Measurements from ENCODE around the gene LHPP. TPM values are rescaled to one million over a fixed set of nuclear protein-coding genes. Genes with fewer than 3 reads are reported as not detected.
A peak's percentile ranks its signal among the peaks of the same experiment; 100 is the strongest.

The LHPP gene
- total RNA-seq, 4 donors from 2014 or later = 34.2 to 76.7 (median 38.2) TPM

DNA sequence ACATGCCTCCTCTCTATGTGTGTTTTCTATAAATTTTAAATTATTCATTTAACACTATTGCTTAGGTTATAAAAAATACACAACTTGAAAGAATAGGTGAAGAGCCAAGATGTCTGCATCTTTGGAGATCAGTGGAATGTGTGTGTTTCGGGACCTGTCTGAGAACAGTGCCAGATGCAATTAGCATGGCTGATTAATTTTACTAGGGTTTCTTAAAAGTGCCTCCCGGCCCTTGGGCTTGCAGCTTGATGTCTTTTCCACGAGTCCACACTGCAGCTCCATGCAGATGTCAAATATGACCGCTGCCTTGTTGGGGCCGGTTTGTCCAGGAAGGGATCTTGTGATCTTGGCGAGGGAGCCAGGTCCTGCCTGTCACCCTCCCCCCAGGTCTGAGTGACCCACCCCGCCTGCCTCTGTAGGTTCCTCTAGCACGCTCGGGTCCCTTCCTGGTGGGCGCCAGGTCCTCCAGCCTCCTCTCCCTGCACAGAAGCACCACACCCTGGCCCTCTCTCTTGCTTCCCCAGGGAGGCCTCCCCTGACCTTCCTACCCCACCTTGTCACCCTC lies 20.7 kb downstream of the LHPP start:
- Histone ChIP-seq H3K4me3 (no peak overlapping the region), H3K27ac (no peak overlapping the region), H3K9me3 (no peaks in the 10 kb centered on the region), H3K36me3 (no peaks in the 10 kb centered on the region), H3K4me1 (no peaks in the 10 kb centered on the region), H3K27me3 (no peaks in the 10 kb centered on the region)
- no peak for DNase-seq
- no peak for TF ChIP-seq POLR2A (IDR thresholded peaks at IDR 0.05)
- TF ChIP-seq, protein P1, sequence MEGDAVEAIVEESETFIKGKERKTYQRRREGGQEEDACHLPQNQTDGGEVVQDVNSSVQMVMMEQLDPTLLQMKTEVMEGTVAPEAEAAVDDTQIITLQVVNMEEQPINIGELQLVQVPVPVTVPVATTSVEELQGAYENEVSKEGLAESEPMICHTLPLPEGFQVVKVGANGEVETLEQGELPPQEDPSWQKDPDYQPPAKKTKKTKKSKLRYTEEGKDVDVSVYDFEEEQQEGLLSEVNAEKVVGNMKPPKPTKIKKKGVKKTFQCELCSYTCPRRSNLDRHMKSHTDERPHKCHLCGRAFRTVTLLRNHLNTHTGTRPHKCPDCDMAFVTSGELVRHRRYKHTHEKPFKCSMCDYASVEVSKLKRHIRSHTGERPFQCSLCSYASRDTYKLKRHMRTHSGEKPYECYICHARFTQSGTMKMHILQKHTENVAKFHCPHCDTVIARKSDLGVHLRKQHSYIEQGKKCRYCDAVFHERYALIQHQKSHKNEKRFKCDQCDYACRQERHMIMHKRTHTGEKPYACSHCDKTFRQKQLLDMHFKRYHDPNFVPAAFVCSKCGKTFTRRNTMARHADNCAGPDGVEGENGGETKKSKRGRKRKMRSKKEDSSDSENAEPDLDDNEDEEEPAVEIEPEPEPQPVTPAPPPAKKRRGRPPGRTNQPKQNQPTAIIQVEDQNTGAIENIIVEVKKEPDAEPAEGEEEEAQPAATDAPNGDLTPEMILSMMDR (IDR thresholded peaks at IDR 0.05) = no peak

DNA sequence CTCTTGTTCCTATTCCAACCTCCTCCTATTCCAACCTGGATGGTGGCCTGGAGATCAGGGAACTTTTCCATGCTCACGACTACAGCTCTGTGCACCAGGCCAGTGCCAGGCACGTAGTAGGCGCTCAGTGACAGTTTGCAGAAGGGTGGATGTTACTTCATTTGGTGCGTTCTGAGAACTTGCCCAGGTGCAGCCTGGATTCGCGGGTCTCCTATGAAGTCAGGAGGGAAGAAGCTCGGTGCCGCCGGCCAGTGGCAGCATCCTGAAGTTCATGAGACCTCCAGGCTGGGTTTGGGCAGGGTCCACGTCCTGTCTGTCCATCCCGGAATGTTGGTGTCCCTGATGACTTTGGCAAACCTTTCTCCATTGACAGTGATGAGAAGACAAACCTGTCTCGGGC lies 21.3 kb downstream of the LHPP start:
- Histone ChIP-seq H3K36me3 (no peaks in the 10 kb centered on the region), H3K4me3 (no peak overlapping the region), H3K4me1 (no peaks in the 10 kb centered on the region), H3K27ac (no peak overlapping the region), H3K9me3 (no peaks in the 10 kb centered on the region), H3K27me3 (no peaks in the 10 kb centered on the region)
- TF ChIP-seq, protein P1 (IDR thresholded peaks at IDR 0.05) = no peak
- no peak for TF ChIP-seq POLR2A (IDR thresholded peaks at IDR 0.05)
- no peak for DNase-seq

DNA sequence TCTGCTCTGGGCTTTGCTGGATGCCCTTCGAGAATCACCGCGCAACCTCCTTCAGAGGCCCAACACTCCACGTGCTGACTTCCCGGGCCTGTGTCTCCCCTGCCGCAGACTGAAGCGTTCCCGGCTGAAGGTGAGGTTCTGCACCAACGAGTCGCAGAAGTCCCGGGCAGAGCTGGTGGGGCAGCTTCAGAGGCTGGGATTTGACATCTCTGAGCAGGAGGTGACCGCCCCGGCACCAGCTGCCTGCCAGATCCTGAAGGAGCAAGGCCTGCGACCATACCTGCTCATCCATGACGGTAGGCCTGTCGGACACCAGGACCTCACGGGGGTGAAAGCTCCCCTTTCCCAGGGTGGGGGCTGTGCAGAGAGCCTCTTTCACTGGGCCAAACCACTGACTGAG lies 22.4 kb downstream of the LHPP start:
- H3K4me3 ChIP-seq = no peak overlapping the region
- no peaks in the 10 kb centered on the region for H3K4me1 ChIP-seq
- H3K9me3 ChIP-seq = no peaks in the 10 kb centered on the region
- H3K27ac ChIP-seq = no peak overlapping the region
- peaks cover 0 to 1% (median 0%) of the 10 kb centered on the region in 3 donors for H3K36me3 ChIP-seq
- DNase-seq = no peak
- TF ChIP-seq, protein P1 (IDR thresholded peaks at IDR 0.05) = no peak
- no peak for TF ChIP-seq POLR2A (IDR thresholded peaks at IDR 0.05)
- no peaks in the 10 kb centered on the region for H3K27me3 ChIP-seq

DNA sequence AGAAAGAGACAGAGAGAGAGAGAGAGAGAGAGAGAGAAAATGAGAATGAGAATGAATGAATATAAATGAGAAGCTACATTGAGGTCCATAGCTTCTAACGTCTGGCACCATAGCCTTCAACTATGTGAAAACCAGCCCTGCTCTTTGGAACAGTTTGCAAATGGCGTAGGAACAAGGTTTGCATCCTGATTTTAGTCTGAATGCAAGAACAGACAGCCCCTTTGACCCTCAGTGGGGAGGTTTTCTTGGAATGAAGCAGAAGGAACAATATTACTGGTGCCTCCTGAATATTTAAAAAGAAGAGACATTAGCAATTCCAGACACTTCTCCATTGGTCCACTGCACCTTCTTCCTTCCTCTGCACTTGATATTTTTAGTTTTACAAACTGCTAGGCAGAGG lies 23.0 kb downstream of the LHPP start:
- DNase-seq = no peak
- TF ChIP-seq, protein P1 (IDR thresholded peaks at IDR 0.05) = no peak
- H3K4me3 ChIP-seq = no peak overlapping the region
- H3K27ac ChIP-seq = no peak overlapping the region
- peaks cover 0 to 5% (median 0%) of the 10 kb centered on the region in 3 donors for H3K36me3 ChIP-seq
- H3K4me1 ChIP-seq = no peaks in the 10 kb centered on the region
- no peaks in the 10 kb centered on the region for H3K9me3 ChIP-seq
- no peaks in the 10 kb centered on the region for H3K27me3 ChIP-seq

DNA sequence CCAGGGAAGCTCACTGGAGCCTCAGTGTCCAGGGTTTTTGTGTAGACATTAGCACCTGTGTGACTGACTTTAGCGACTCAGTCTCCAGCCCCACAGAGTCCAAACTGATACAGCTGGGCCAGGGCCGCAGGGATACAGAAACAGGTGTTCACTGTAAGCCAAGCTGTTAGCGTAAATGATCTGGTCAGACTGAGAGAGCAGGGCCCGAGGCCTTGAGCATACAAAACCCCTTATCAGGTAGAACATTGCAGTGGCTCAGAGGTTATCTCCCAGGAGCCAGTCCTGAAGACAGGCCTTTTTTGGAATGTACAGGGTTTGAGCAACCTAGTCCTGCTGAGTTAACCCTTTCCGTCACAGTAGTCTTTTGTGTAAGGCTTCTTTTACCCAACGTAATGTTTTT lies 25.0 kb downstream of the LHPP start:
- H3K36me3 ChIP-seq = peaks cover 0 to 13% (median 0%) of the 10 kb centered on the region in 3 donors
- H3K9me3 ChIP-seq = no peaks in the 10 kb centered on the region
- no peaks in the 10 kb centered on the region for H3K4me1 ChIP-seq
- no peak for TF ChIP-seq POLR2A (IDR thresholded peaks at IDR 0.05)
- TF ChIP-seq, protein P1 (IDR thresholded peaks at IDR 0.05) = no peak
- no peak for DNase-seq
- H3K27ac ChIP-seq = no peak overlapping the region
- no peaks in the 10 kb centered on the region for H3K27me3 ChIP-seq
- no peak overlapping the region for H3K4me3 ChIP-seq

DNA sequence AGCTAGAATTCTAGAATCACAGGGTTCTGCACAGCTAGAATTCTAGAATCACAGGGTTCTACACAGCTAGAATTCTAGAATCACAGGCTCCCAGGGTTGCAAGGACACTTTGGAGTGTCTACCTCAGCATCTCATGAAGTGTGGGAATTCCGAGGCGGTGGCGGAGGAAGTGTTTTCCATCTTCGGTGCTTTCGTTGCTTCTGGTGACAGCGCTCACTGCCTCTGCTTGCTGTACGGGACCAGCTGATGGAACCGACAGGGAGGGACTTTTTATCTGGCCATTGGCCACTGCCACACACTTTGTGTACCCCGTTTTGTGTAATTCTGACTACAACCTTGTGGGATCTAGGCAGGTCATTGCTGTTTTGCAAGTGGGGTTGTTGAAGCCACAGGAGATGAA lies 29.5 kb downstream of the LHPP start:
- H3K4me1 ChIP-seq = peaks cover 0 to 3% (median 0%) of the 10 kb centered on the region in 4 donors
- no peak overlapping the region for H3K4me3 ChIP-seq
- peaks cover 0 to 13% (median 0%) of the 10 kb centered on the region in 3 donors for H3K36me3 ChIP-seq
- H3K27ac ChIP-seq = no peak overlapping the region
- H3K9me3 ChIP-seq = no peaks in the 10 kb centered on the region
- H3K27me3 ChIP-seq = no peaks in the 10 kb centered on the region
- TF ChIP-seq, protein P1 (IDR thresholded peaks at IDR 0.05) = no peak
- TF ChIP-seq POLR2A (IDR thresholded peaks at IDR 0.05) = no peak
- peak in 1 of 3 donors; percentile 23 for DNase-seq

All from Peyer's patch (tissue), 4 donors.